Measurements from ENCODE around the gene HBEGF.

The HBEGF gene

DNA sequence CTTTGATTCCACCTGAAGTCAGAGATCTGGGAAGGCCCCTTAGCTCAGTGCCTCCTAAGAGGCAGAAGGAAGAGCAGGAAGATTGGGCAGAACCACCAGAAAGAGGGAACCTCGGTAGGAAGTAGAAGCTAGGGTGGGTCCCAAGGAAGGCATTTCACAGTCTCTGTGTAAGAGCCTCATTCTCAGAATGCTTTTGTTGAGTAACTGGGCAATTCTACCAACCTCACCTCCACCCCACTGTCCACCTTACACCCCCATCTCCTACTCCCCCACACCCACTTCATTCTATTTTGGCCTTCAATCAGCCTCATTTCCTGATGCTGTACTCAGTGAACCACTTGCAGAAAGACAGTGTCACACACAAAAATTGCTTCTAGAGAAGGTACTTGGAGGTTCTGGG, 3.5 kb downstream of the HBEGF start:
- no peaks in the 10 kb centered on the region for H3K79me2 ChIP-seq (ENCODE audit: low read length)
- no peak overlapping the region for H3K4me3 ChIP-seq (ENCODE audit: low read length)
- no peak for TF ChIP-seq CTCF (IDR thresholded peaks at IDR 0.05; ENCODE audit: low read depth, low read length)
- TF ChIP-seq EZH2phosphoT487 (IDR thresholded peaks at IDR 0.05; ENCODE audit: low read depth): no peak
- 0 out of 2 replicates have a peak overlapping the region, but pooled peaks have one; percentile 43 for H3K4me2 ChIP-seq (ENCODE audit: low read length)
- no peaks in the 10 kb centered on the region for H4K20me1 ChIP-seq (ENCODE audit: insufficient read depth, low read length)
- no peak overlapping the region for H3K9ac ChIP-seq (ENCODE audit: low read length)
- H3K27me3 ChIP-seq (ENCODE audit: low read depth, low read length): 0 out of 2 replicates have a peak, but pooled peaks cover 5% of the 10 kb centered on the region
- no peaks in the 10 kb centered on the region for H3K9me3 ChIP-seq (ENCODE audit: insufficient read depth, low read length)
- no peak overlapping the region for H3K27ac ChIP-seq (ENCODE audit: low read length)
- H3K36me3 ChIP-seq (replicated peaks; ENCODE audit: low read depth, low read length): no peaks in the 10 kb centered on the region
- peak overlapping the region; percentile 89 for H2AFZ ChIP-seq (ENCODE audit: low read depth, low read length)
- peaks cover 26% of the 10 kb centered on the region for H3K4me1 ChIP-seq (ENCODE audit: low read length)

GRCh38 chr5:140342287-140342686, 4.1 kb downstream of the HBEGF start:
- Histone ChIP-seq H3K36me3 (replicated peaks; ENCODE audit: low read depth, low read length) (no peaks in the 10 kb centered on the region), H4K20me1 (ENCODE audit: insufficient read depth, low read length) (no peaks in the 10 kb centered on the region), H3K27me3 (ENCODE audit: low read depth, low read length) (0 out of 2 replicates have a peak, but pooled peaks cover 5% of the 10 kb centered on the region), H3K79me2 (ENCODE audit: low read length) (no peaks in the 10 kb centered on the region), H2AFZ (ENCODE audit: low read depth, low read length) (peak overlapping the region; percentile 89), H3K9me3 (ENCODE audit: insufficient read depth, low read length) (no peaks in the 10 kb centered on the region), H3K4me1 (ENCODE audit: low read length) (peaks cover 22% of the 10 kb centered on the region), H3K4me2 (ENCODE audit: low read length) (peak overlapping the region; percentile 43), H3K27ac (ENCODE audit: low read length) (no peak overlapping the region), H3K4me3 (ENCODE audit: low read length) (no peak overlapping the region; the same call in 1 of the 2 replicates), H3K9ac (ENCODE audit: low read length) (no peak overlapping the region)
- TF ChIP-seq CTCF (IDR thresholded peaks at IDR 0.05; ENCODE audit: low read depth, low read length) (no peak), EZH2phosphoT487 (IDR thresholded peaks at IDR 0.05; ENCODE audit: low read depth) (no peak)

- Histone ChIP-seq H3K36me3 (replicated peaks; ENCODE audit: low read depth, low read length) (no peaks in the 10 kb centered on the region), H3K27ac (ENCODE audit: low read length) (no peak overlapping the region), H3K4me3 (ENCODE audit: low read length) (no peak overlapping the region), H4K20me1 (ENCODE audit: insufficient read depth, low read length) (no peaks in the 10 kb centered on the region), H3K4me2 (ENCODE audit: low read length) (no peak overlapping the region), H3K27me3 (ENCODE audit: low read depth, low read length) (0 out of 2 replicates have a peak, but pooled peaks cover 5% of the 10 kb centered on the region), H3K9me3 (ENCODE audit: insufficient read depth, low read length) (no peaks in the 10 kb centered on the region), H3K9ac (ENCODE audit: low read length) (no peak overlapping the region), H3K4me1 (ENCODE audit: low read length) (peaks cover 17% of the 10 kb centered on the region), H2AFZ (ENCODE audit: low read depth, low read length) (no peak overlapping the region), H3K79me2 (ENCODE audit: low read length) (no peaks in the 10 kb centered on the region)
- TF ChIP-seq CTCF (IDR thresholded peaks at IDR 0.05; ENCODE audit: low read depth, low read length) (no peak), EZH2phosphoT487 (IDR thresholded peaks at IDR 0.05; ENCODE audit: low read depth) (no peak)
These were observed 4.8 kb downstream of the HBEGF start for GRCh38 chr5:140341591-140341990.

- H3K4me1 ChIP-seq (ENCODE audit: low read length): peaks cover 17% of the 10 kb centered on the region
- no peaks in the 10 kb centered on the region for H3K36me3 ChIP-seq (replicated peaks; ENCODE audit: low read depth, low read length)
- H3K9ac ChIP-seq (ENCODE audit: low read length): no peak overlapping the region
- H3K4me3 ChIP-seq (ENCODE audit: low read length): no peak overlapping the region
- H3K9me3 ChIP-seq (ENCODE audit: insufficient read depth, low read length): no peaks in the 10 kb centered on the region
- no peaks in the 10 kb centered on the region for H3K79me2 ChIP-seq (ENCODE audit: low read length)
- H3K4me2 ChIP-seq (ENCODE audit: low read length): no peak overlapping the region
- no peak overlapping the region for H2AFZ ChIP-seq (ENCODE audit: low read depth, low read length)
- TF ChIP-seq CTCF (IDR thresholded peaks at IDR 0.05; ENCODE audit: low read depth, low read length) (no peak), EZH2phosphoT487 (IDR thresholded peaks at IDR 0.05; ENCODE audit: low read depth) (no peak)
- H4K20me1 ChIP-seq (ENCODE audit: insufficient read depth, low read length): no peaks in the 10 kb centered on the region
- H3K27me3 ChIP-seq (ENCODE audit: low read depth, low read length): 0 out of 2 replicates have a peak, but pooled peaks cover 3% of the 10 kb centered on the region
- no peak overlapping the region for H3K27ac ChIP-seq (ENCODE audit: low read length)
These were observed 5.7 kb downstream of the HBEGF start for GRCh38 chr5:140340605-140341121.

Measured in OCI-LY3 (cell line).